HCT116 (cell line): ENCODE results near the gene IL25. TPM values are rescaled to one million over a fixed set of nuclear protein-coding genes. Genes with fewer than 3 reads are reported as not detected.

Experiments
- ATAC-seq: fragments of 200-7000 bp; cut with Tn5 transposase; 2 replicates; pipeline ENCODE4 v1.9.1; 2020; ENCODE audit warnings: mild to moderate bottlenecking, moderate library complexity
- BruUV-seq: library from RNA; stranded (reverse); fragments of 400-500 nt; replicated peaks from 2 replicates; lab custom pipeline; 2021; lab: Mats Ljungman, UMichigan
- CTCF ChIA-PET: fragments of 300-600 bp; sonication (Branson Sonifier 250); formaldehyde crosslinking; loops from one replicate; lab custom pipeline; 2021; ENCODE audit warnings: antibody characterized with exemption; lab: Charles Lee
- POLR2A ChIA-PET: fragments of 300-600, 350-600 bp; sonication (Branson Sonifier 250); formaldehyde crosslinking; loops from one replicate; lab custom pipeline; 2021; ENCODE audit warnings: antibody characterized with exemption; lab: Charles Lee
- RAD21 ChIA-PET, 2 experiments: fragments of 300-600 bp; sonication (Branson Sonifier 250); formaldehyde crosslinking; loops; one replicate each; lab custom pipeline; 2023; ENCODE audit warnings: low total read pairs in 2 of 2; ENCODE audit not compliant: uncharacterized antibody in 2 of 2, unreplicated experiment in 2 of 2, low non-redundant PET in 1 of 2; lab: Charles Lee
- DNase-seq: peaks from one replicate; pipeline ENCODE4 v3.0.0-alpha.2; 2010; ENCODE audit warnings: low read depth, low spot score
- H2AFZ ChIP-seq: fragments of 200-600 bp; shearing (Covaris generic), sonication (generic); 2 replicates; pipeline ENCODE4 v1.6.1; 2017; ENCODE audit warnings: low read depth, mixed run types, mixed read lengths, antibody characterized with exemption, low read length; ENCODE audit not compliant: poor library complexity, severe bottlenecking
- H3K27ac ChIP-seq: 2 replicates; pipeline ENCODE4 v1.5.1; 2012; ENCODE audit warnings: low read depth, low read length
- H3K27me3 ChIP-seq: fragments of 200-600 bp; sonication (generic); 2 replicates; pipeline ENCODE4 v1.6.1; 2016; ENCODE audit warnings: mixed run types, low read length, mixed read lengths; ENCODE audit not compliant: insufficient read depth
- H3K36me3 ChIP-seq, 2 experiments: fragments of 200-500 bp in 1 of 2; fragments of 200-600 bp in 1 of 2; sonication (Bioruptor generic) in 1 of 2; sonication (generic) in 1 of 2; 2 replicates each; pipeline versions ENCODE4 v1.5.1 to v1.6.1; 2014 to 2016; ENCODE audit warnings: low read length in 2 of 2, inconsistent platforms in 1 of 2, mixed read lengths in 1 of 2, mixed run types in 1 of 2; ENCODE audit not compliant: insufficient read depth in 2 of 2, control insufficient read depth in 1 of 2
- H3K4me1 ChIP-seq, 2 experiments: fragments of 200-600 bp in 1 of 2; sonication (generic) in 1 of 2; 2 replicates each; pipeline versions ENCODE4 v1.5.1 to v1.6.1; 2012 to 2017; ENCODE audit warnings: low read length in 2 of 2, inconsistent platforms in 1 of 2, mild to moderate bottlenecking in 1 of 2, mixed read lengths in 1 of 2, mixed run types in 1 of 2, moderate library complexity in 1 of 2; ENCODE audit not compliant: insufficient read depth in 2 of 2, control insufficient read depth in 1 of 2
- H3K4me2 ChIP-seq: fragments of 200-600 bp; sonication (generic); 2 replicates; pipeline ENCODE4 v1.6.1; 2017; ENCODE audit warnings: mixed run types, low read length, mixed read lengths
- H3K4me3 ChIP-seq, 2 experiments: fragments of 200-600 bp in 1 of 2; sonication (generic) in 1 of 2; replicated peaks in 1 of 2; 2 replicates each; pipeline ENCODE4 v1.5.1; 2011 to 2016; ENCODE audit warnings: low read length in 2 of 2, control low read depth in 1 of 2, low read depth in 1 of 2, mild to moderate bottlenecking in 1 of 2, mixed read lengths in 1 of 2, mixed run types in 1 of 2
- H3K79me2 ChIP-seq: fragments of 200-600 bp; sonication (generic); 2 replicates; pipeline ENCODE4 v1.6.1; 2017; ENCODE audit warnings: mild to moderate bottlenecking, mixed run types, low read length, moderate library complexity, mixed read lengths; ENCODE audit not compliant: insufficient read depth
- H3K9ac ChIP-seq: fragments of 200-600 bp; sonication (generic); 2 replicates; pipeline ENCODE4 v1.6.1; 2016; ENCODE audit warnings: low read length, mixed read lengths
- H3K9me2 ChIP-seq: fragments of 200-600 bp; sonication (generic), shearing (Covaris generic); 2 replicates; pipeline ENCODE4 v1.6.1; 2017; ENCODE audit warnings: mixed run types, mild to moderate bottlenecking, moderate library complexity; ENCODE audit not compliant: insufficient read depth
- H3K9me3 ChIP-seq, 2 experiments: fragments of 200-500 bp in 1 of 2; fragments of 200-600 bp in 1 of 2; sonication (Bioruptor generic) in 1 of 2; sonication (generic) in 1 of 2; 2 replicates each; pipeline ENCODE4 v1.6.1; 2014 to 2017; ENCODE audit warnings: low read length in 2 of 2, mixed read lengths in 2 of 2, inconsistent platforms in 1 of 2, low read depth in 1 of 2, mild to moderate bottlenecking in 1 of 2, mixed run types in 1 of 2, moderate library complexity in 1 of 2; ENCODE audit not compliant: control insufficient read depth in 1 of 2, insufficient read depth in 1 of 2
- H4K20me1 ChIP-seq: fragments of 200-600 bp; sonication (generic), shearing (Covaris generic); 2 replicates; pipeline ENCODE4 v1.6.1; 2017; ENCODE audit warnings: mixed run types, mild to moderate bottlenecking, moderate library complexity; ENCODE audit not compliant: insufficient read depth
- ATF3 ChIP-seq: IDR thresholded peaks from 2 replicates; pipeline ENCODE4 v1.6.1; 2012
- CBX3 ChIP-seq: IDR thresholded peaks from 2 replicates; pipeline ENCODE4 v1.6.1; 2012; ENCODE audit warnings: low read depth
- CEBPB ChIP-seq: IDR thresholded peaks from 2 replicates; pipeline ENCODE4 v1.6.1; 2012; ENCODE audit warnings: low read depth
- CTCF ChIP-seq, 3 experiments: fragments of 200-600 bp in 1 of 3; sonication (generic) in 1 of 3; IDR thresholded peaks in 2 of 3; conservative IDR thresholded peaks in 1 of 3; 2 replicates each; pipeline ENCODE4 v1.5.1; 2012 to 2017; ENCODE audit warnings: low read depth in 2 of 3, low read length in 2 of 3, antibody characterized with exemption in 1 of 3, borderline replicate concordance in 1 of 3, control low read depth in 1 of 3, mild to moderate bottlenecking in 1 of 3, mixed read lengths in 1 of 3, mixed run types in 1 of 3, moderate library complexity in 1 of 3; ENCODE audit not compliant: insufficient read depth in 1 of 3
- EGR1 ChIP-seq: IDR thresholded peaks from 2 replicates; pipeline ENCODE4 v1.6.1; 2012; ENCODE audit warnings: low read depth
- ELF1 ChIP-seq: IDR thresholded peaks from 2 replicates; pipeline ENCODE4 v1.6.1; 2012; ENCODE audit warnings: low read depth, borderline replicate concordance
- EZH2 ChIP-seq: fragments of 200-600 bp; sonication (generic); IDR thresholded peaks from 2 replicates; pipeline ENCODE4 v1.6.1; 2017; ENCODE audit warnings: antibody characterized with exemption, mixed run types
- FOSL1 ChIP-seq: IDR thresholded peaks from 2 replicates; pipeline ENCODE4 v1.6.1; 2012; ENCODE audit warnings: low read depth
- MAX ChIP-seq: IDR thresholded peaks from 2 replicates; pipeline ENCODE4 v1.6.1; 2012
- POLR2A ChIP-seq: IDR thresholded peaks from 2 replicates; pipeline ENCODE4 v1.7.0; 2011; ENCODE audit warnings: borderline replicate concordance; ENCODE audit not compliant: insufficient read depth, insufficient read length; ENCODE audit errors: extremely low read depth
- POLR2AphosphoS5 ChIP-seq: IDR thresholded peaks from 2 replicates; pipeline ENCODE4 v1.6.1; 2011; ENCODE audit warnings: mild to moderate bottlenecking, low read depth, low read length, moderate library complexity
- RAD21 ChIP-seq: IDR thresholded peaks from 2 replicates; pipeline ENCODE4 v1.6.1; 2012; ENCODE audit warnings: low read depth, mild to moderate bottlenecking
- REST ChIP-seq: IDR thresholded peaks from 2 replicates; pipeline ENCODE4 v1.6.1; 2012; ENCODE audit warnings: low read depth
- SIN3A ChIP-seq: IDR thresholded peaks from 2 replicates; pipeline ENCODE4 v1.6.1; 2012; ENCODE audit warnings: low read depth
- SP1 ChIP-seq: IDR thresholded peaks from 2 replicates; pipeline ENCODE4 v1.6.1; 2012; ENCODE audit warnings: low read depth
- SRF ChIP-seq: IDR thresholded peaks from 2 replicates; pipeline ENCODE4 v1.6.1; 2012; ENCODE audit warnings: low read depth
- TCF7L2 ChIP-seq: IDR thresholded peaks from 2 replicates; pipeline ENCODE4 v1.7.0; 2011; ENCODE audit warnings: borderline replicate concordance, inconsistent platforms; ENCODE audit not compliant: insufficient read depth, insufficient read length; ENCODE audit errors: extremely low read depth
- YY1 ChIP-seq: IDR thresholded peaks from 2 replicates; pipeline ENCODE4 v1.6.1; 2011; ENCODE audit warnings: low read length, low read depth, moderate library complexity, mild to moderate bottlenecking; ENCODE audit not compliant: insufficient replicate concordance; ENCODE audit errors: extremely low read depth
- ZBTB33 ChIP-seq: IDR thresholded peaks from 2 replicates; pipeline ENCODE4 v1.6.1; 2011; ENCODE audit warnings: mild to moderate bottlenecking, low read length, moderate library complexity; ENCODE audit not compliant: insufficient replicate concordance; ENCODE audit errors: extremely low read depth
- intact Hi-C: fragments of 100-400 bp; cut with micrococcal nuclease; formaldehyde crosslinking; loops from 2 replicates; pipeline ENCODE4 v1.10.0; 2022
- total RNA-seq: library from RNA; stranded (reverse); gene quantifications from one replicate; pipeline ENCODE4 v1.2.1, GENCODE V29; 2021; ENCODE audit not compliant: unreplicated experiment

Gene IL25
- total RNA-seq, 1 experiment from 2014 or later: not detected

GRCh38 chr14:23347406-23348296, 25.0 kb upstream of the IL25 start:
- H2AFZ ChIP-seq: no peak overlapping the region
- RAD21 ChIA-PET: no interaction called here
- ATAC-seq: no peak
- TF ChIP-seq ELF1 (no peak), POLR2AphosphoS5 (no peak), REST (no peak), POLR2A (no peak), EZH2 (no peak), SRF (no peak), CEBPB (no peak), FOSL1 (no peak), TCF7L2 (no peak), SP1 (no peak), ZBTB33 (no peak), ATF3 (no peak), CBX3 (no peak), YY1 (no peak), EGR1 (no peak), RAD21 (no peak), CTCF (IDR thresholded peaks at IDR 0.05 in 2 of 3, conservative IDR thresholded peaks at IDR 0.05 in 1 of 3; ENCODE audit: borderline replicate concordance in 1 of 3, insufficient read depth in 1 of 3, low read depth in 2 of 3, low read length in 2 of 3) (no peak), SIN3A (no peak), MAX (no peak)
- TF ChIP-seq, all 23 proteins: peak for 0
- CTCF ChIA-PET: no interaction called here
- intact Hi-C loops: no loop called here
- no peak overlapping the region for H3K9ac ChIP-seq
- DNase-seq: no peak
- no peak overlapping the region for H3K4me2 ChIP-seq
- H3K27me3 ChIP-seq: no peaks in the 10 kb centered on the region
- no peak overlapping the region for H3K4me3 ChIP-seq
- BruUV-seq: no TSS peak
- POLR2A ChIA-PET: no interaction called here
- no peaks in the 10 kb centered on the region for H3K9me2 ChIP-seq
- H4K20me1 ChIP-seq: no peaks in the 10 kb centered on the region
- no peaks in the 10 kb centered on the region for H3K36me3 ChIP-seq
- H3K27ac ChIP-seq: no peak overlapping the region
- no peaks in the 10 kb centered on the region for H3K4me1 ChIP-seq
- H3K9me3 ChIP-seq: no peaks in the 10 kb centered on the region
- no peaks in the 10 kb centered on the region for H3K79me2 ChIP-seq
